PFSK-1 (cell line): ENCODE results near the gene SPX.

Experiments used
- FOXP2 ChIP-seq: optimal IDR thresholded peaks from 2 replicates; pipeline ENCODE3; 2011; ENCODE audit warnings: borderline replicate concordance, control low read depth, inconsistent platforms; ENCODE audit not compliant: insufficient read depth; ENCODE audit errors: extremely low read length, extremely low read depth
- POLR2AphosphoS5 ChIP-seq: IDR thresholded peaks from 2 replicates; pipeline ENCODE4 v1.6.1; 2012; ENCODE audit warnings: low read depth, mild to moderate bottlenecking, control low read depth, low read length, moderate library complexity
- REST ChIP-seq, 2 experiments: IDR thresholded peaks; 2 replicates each; pipeline versions ENCODE4 v1.6.1 to v1.8.0; 2011 to 2012; ENCODE audit warnings: low read depth in 2 of 2, low read length in 2 of 2, control low read depth in 1 of 2, inconsistent platforms in 1 of 2, mild to moderate bottlenecking in 1 of 2, moderate library complexity in 1 of 2; ENCODE audit not compliant: insufficient read depth in 1 of 2
- SIN3A ChIP-seq: IDR thresholded peaks from 2 replicates; pipeline ENCODE4 v1.6.1; 2012; ENCODE audit warnings: mild to moderate bottlenecking, low read length, moderate library complexity, borderline replicate concordance; ENCODE audit not compliant: insufficient read depth
- TAF1 ChIP-seq: IDR thresholded peaks from 2 replicates; pipeline ENCODE4 v1.6.1; 2012; ENCODE audit warnings: low read length, control low read depth, borderline replicate concordance; ENCODE audit not compliant: insufficient read depth

GRCh38 chr12:21516281-21516680, 9.8 kb upstream of the SPX start:
- no peak for TF ChIP-seq POLR2AphosphoS5
- no peak for TF ChIP-seq TAF1
- TF ChIP-seq REST (IDR thresholded peaks at IDR 0.05; ENCODE audit: insufficient read depth in 1 of 2, low read depth in 2 of 2, low read length in 2 of 2), result no peak
- TF ChIP-seq FOXP2, result no peak
- TF ChIP-seq SIN3A, result no peak
